GM18870 (cell line): Measurements from ENCODE around the gene ESRRA.

ENCODE experiments used
- ATAC-seq: cut with Tn5 transposase; IDR thresholded peaks from one replicate; pipeline ENCODE4 v1.9.1; 2021; ENCODE audit warnings: moderate library complexity; ENCODE audit not compliant: unreplicated experiment

Gene ESRRA

DNA sequence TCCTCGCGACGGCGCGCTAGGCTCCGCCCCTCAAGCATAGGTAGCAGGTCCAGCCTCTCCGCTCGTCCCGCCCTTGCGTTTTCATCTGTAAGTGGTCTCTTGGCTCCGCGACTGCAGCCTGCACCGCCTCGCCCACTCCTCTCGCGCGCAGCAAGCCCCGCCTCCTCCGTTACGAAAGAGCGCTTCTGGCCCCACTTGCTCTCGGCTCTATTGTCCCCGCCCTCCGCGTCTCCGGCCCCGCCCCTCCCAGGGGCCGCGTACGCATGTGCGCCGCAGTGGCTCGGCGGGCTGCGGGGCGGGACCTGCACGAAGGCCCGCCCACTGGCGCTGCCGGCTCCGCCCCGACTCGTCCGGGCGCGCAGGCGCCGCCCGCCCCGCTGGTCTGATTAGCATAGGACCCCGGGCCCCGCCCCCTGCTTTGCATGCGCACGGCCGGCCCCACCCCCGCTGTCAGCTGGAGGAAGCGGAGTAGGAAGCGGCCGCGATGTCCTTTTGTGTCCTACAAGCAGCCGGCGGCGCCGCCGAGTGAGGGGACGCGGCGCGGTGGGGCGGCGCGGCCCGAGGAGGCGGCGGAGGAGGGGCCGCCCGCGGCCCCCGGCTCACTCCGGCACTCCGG is at the start of gene ESRRA:
ESRRA (plus strand) TSS at position 450 of the 616 bp plus-strand sequence. CDS start 1,656 bp downstream, outside the sequence.
- ATAC-seq: peak; percentile 69

DNA sequence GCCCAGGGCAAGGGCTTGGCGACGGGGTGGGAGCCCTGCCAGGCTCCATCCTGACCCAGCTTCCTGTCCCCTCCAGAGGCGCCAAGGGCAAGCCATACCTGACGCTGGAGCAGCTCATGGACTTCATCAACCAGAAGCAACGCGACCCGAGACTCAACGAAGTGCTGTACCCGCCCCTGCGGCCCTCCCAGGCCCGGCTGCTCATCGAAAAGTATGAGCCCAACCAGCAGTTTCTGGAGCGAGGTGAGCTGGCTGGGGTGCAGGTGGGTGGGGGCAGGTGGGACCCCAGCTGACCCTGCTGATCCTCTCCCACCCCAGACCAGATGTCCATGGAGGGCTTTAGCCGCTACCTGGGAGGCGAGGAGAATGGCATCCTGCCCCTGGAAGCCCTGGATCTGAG is 49.0 kb upstream of the ESRRA start:
- no peak for ATAC-seq

DNA sequence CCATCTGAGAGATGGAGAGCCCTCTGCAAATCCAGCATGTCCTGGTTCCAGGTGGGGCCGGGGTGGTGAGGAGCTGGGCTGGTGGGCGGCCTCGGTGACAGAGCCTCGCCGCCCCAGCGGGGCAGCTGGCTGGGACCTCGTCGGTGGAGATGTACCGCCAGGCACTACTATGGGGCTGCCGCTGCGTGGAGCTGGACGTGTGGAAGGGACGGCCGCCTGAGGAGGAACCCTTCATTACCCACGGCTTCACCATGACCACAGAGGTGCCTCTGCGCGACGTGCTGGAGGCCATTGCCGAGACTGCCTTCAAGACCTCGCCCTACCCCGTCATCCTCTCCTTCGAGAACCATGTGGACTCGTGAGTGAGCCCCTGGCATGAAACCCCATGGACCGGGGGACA is 47.0 kb upstream of the ESRRA start:
- ATAC-seq: no peak

DNA sequence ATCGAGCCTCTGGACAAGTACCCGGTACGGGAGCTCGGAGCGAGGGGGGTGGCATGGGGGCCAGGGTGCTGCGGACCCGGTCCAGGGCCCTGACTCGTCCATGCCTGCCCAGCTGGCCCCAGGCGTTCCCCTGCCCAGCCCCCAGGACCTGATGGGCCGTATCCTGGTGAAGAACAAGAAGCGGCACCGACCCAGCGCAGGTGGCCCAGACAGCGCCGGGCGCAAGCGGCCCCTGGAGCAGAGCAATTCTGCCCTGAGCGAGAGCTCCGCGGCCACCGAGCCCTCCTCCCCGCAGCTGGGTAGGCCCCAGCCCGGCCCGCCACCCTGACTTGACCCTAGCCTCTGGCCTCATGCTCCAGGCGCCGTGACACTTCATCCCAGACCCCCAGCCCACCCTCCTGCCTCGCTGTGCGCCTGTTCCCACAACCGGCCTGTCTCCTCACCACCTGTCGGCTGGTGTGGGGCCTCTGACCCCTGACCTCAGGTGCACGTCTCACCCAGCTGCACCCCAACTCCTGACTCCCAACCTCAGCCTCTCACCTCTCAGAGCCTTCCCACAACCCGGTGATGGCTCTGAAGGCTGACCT is 46.3 kb upstream of the ESRRA start:
- ATAC-seq: no peak

DNA sequence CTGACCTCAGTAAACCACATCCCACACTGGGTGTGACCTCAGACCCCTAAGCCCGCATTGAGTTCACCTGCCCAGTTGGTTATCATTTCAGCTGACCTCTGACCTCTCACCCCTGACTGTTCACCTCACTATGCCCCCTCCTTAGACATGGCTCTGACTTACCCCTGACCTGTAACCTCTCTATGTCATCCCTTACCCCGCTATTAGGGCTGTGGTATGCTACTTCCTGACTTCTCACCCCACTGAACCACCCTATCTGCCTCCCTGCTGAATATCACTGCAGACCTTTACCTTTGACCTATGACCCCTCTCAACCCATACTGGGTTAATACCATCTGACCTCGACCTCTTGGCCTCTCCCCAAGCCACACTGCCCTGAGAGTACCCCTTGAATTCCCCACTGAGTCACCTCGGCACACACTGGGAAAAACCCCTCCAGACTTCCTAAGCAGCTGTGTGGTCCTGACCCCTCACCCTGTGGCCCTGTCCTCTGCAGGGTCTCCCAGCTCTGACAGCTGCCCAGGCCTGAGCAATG is 45.7 kb upstream of the ESRRA start:
- no peak for ATAC-seq

DNA sequence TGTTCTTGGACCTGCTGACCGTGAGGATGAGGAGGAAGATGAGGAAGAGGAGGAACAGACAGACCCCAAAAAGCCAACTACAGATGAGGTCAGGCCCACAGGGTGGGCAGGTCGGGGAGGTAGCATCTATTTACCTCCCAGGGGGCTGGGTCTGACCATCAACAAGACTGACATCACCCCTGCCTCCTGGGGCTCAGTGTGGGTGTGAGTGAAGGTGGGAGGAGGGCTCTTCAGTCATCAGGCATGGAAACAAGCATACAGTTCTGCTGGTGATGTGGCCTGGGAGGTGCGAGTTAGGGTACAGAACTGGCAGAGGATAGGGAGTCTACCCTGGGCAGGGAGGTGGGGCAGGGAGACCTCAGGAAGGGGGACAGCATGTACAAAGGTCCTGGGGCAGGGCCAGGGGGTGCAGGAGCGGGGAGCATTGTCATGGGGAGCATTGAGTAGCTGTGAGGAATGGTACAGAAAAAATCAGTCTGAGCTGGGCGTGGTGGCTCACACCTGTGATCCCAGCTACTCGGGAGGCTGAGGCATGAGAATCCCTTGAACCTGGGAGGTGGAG is 45.1 kb upstream of the ESRRA start:
- no peak for ATAC-seq

DNA sequence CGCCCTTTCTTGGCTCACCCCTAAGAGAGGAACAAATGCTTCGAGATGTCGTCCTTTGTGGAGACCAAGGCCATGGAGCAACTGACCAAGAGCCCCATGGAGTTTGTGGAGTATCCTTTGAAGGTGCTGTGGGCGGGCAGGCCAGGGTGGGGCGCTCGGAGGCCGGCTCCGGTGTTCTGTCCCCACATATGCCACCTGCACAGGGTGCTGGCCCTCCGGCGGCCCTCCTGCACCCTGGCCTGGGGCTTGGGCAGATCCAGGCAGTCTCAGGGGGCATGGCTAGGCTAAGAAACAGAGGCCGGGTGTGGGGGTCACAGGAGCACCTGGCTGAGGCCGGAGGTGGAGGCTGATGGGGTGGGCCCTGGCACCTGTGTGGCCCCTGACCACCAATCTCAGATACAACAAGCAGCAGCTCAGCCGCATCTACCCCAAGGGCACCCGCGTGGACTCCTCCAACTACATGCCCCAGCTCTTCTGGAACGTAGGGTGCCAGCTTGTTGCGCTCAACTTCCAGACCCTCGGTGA is 43.7 kb upstream of the ESRRA start:
- ATAC-seq: no peak

DNA sequence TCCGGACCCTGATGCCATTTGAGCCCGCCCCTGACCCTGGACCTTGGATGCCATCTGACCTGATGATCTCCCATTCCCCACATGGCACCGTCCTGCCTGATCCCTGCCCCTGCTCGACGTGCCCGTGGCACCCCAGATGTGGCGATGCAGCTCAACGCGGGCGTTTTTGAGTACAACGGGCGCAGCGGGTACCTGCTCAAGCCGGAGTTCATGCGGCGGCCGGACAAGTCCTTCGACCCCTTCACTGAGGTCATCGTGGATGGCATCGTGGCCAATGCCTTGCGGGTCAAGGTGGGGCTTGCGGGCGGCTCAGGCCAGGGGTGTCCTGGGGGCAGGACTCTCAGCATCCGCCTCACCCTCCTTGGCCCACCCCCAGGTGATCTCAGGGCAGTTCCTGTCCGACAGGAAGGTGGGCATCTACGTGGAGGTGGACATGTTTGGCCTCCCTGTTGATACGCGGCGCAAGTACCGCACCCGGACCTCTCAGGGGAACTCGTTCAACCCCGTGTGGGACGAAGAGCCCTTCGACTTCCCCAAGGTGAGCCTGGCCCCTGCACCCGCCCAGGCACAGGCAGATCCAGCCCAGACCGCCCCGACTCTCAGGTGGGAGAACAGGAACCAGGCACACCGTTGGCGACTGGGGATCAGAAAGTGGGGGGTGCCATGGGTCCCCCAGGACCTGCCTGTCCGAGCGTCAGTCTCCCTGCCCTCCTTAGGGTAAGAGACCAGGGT is 42.9 kb upstream of the ESRRA start:
- ATAC-seq: no peak

DNA sequence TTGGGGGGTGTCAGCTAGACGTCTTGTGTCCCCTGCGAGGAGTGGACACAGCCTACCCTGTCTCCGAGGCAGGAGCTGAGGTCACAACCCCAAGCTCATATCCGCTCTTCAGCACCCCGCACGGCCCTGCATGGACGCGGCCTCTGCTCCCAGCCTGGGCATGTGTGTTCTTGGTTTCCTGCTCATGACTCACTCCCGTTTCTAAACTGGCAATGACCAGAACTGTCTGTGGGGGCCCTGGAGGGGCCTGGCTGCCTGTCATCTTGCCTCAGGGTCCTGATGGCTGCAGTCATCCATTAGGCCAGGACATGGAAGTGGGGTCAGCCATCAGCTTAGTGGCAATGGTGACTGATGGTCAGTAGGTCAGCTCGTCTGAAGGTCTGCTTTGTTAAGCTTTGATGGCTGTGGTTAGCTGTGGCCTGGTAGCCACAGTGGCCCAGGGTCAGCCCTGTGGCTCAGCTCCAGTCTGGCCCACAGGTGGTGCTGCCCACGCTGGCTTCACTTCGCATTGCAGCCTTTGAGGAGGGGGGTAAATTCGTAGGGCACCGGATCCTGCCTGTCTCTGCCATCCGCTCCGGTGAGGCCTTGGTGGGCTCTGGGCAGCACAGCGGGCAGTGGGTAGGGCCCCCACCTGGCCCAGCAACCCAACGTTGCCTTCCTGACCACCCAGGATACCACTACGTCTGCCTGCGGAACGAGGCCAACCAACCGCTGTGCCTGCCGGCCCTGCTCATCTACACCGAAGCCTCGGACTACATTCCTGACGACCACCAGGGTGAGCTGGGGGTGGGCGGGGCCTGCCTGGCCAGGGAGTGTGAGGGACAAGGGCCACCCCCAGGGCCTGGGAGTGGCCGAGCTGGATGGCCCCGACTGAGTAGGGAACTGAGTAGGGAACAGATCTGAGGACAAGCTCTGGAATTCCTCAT is 42.0 kb upstream of the ESRRA start:
- no peak for ATAC-seq

DNA sequence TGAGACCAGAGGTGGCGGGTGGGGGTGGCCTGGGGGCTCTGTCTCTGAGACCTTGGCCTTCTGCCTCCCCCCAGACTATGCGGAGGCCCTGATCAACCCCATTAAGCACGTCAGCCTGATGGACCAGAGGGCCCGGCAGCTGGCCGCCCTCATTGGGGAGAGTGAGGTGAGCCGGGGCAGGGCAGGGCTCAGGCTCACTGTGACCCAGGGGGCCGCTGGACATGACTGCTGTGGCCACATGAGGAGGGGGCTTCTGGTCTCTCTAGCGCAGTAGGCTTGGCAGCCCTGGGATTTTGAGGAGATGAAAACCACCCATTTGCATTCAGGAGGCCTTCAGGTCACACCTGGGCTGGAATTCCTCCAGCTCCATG is 41.4 kb upstream of the ESRRA start:
- no peak for ATAC-seq

DNA sequence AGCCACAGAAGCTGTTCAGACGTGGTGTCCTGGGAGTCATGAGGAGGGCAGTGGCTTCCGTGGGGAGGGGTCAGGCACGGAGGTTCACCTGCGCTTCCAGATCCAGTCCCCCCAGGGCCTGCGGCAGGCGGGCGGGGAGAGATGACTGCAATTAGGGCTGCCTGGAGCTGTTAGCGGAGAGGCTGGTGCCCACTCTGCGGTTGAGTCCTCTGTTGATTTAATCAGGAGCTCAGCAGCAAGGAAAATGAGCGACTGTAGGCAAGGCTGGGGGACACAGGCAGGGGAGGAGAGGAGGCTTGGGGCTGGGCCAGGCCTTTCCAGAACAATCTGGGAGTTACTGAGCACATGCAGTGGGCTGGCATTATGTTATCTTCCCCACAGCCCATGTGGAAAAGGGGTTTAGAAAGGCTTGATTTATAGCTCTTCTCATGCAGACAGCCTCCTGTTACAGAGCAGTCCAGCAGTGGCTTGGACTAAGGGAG is 40.9 kb upstream of the ESRRA start:
- no peak for ATAC-seq

DNA sequence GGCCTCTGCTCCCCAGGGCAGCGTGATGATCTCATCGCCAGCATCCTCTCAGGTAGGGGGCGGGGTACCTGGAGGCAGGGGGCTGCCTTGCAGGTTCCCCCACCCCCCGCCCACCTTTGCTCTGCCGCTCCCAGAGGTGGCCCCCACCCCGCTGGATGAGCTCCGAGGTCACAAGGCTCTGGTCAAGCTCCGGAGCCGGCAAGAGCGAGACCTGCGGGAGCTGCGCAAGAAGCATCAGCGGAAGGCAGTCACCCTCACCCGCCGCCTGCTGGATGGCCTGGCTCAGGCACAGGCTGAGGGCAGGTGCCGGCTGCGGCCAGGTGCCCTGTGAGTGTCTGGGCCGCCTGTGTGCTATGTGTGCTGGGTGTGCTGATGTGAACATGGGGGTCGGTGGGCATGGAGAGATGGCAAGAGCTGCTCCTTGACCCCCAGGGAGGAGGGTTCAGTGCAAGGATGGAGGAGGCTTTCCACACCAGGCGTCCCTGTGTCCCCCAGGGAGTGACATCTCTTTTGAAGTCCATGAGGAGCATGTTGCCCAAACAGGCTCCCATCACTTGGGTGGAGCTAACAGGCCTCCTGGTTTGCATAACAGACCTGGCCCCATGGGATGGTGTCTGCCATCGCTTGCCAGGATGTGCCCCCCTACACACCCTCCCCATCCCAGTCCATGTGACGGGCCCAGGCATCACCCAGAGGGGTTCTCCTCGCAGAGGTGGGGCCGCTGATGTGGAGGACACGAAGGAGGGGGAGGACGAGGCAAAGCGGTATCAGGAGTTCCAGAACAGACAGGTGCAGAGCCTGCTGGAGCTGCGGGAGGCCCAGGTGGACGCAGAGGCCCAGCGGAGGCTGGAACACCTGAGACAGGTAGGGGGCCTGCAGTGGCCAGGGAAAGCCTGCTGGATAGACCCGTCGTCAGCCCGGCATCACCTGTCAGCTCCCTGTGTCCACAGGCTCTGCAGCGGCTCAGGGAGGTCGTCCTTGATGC is 39.9 kb upstream of the ESRRA start:
- ATAC-seq: no peak

DNA sequence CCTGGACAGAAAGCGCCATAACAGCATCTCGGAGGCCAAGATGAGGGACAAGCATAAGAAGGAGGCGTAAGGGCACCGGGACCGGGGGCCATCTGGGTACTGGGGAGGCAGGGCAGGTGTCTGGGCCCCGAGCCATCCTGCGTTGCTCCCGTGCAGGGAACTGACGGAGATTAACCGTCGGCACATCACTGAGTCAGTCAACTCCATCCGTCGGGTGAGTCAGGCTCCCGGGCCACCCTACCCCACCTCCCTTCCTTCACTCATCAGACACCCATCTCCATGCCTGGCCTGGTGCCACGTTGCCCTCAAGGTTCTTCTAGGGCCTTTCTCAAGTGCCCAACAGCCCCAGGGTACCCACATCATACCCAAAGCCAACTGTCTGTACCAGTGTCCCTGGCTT is 39.0 kb upstream of the ESRRA start:
- ATAC-seq: no peak

DNA sequence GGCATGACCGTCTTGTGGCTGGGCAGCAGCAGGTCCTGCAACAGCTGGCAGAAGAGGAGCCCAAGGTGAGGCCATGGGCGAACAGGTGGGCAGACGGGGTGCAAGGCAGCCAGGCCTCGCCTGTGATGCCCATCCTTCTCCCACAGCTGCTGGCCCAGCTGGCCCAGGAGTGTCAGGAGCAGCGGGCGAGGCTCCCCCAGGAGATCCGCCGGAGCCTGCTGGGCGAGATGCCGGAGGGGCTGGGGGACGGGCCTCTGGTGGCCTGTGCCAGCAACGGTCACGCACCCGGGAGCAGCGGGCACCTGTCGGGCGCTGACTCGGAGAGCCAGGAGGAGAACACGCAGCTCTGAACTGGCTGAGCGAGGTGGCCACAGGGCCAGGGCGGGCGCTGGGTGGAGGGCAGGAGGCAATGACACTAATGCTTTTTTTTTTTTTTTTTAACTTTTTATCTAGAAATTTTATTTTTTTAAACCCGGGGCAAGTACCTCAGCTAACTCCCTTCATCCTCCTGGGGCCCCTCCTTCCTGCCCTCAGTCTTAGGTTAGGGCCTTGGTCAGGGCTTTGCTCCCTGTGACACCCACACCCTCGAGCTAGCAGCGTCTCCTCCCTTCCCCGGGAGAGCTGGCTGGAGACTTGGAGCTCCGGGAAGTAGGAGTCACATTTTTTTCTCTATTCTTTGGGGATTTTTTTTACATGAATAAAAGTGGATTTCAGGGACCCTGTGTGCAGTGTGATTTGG is 37.9 kb upstream of the ESRRA start:
- ATAC-seq: no peak

DNA sequence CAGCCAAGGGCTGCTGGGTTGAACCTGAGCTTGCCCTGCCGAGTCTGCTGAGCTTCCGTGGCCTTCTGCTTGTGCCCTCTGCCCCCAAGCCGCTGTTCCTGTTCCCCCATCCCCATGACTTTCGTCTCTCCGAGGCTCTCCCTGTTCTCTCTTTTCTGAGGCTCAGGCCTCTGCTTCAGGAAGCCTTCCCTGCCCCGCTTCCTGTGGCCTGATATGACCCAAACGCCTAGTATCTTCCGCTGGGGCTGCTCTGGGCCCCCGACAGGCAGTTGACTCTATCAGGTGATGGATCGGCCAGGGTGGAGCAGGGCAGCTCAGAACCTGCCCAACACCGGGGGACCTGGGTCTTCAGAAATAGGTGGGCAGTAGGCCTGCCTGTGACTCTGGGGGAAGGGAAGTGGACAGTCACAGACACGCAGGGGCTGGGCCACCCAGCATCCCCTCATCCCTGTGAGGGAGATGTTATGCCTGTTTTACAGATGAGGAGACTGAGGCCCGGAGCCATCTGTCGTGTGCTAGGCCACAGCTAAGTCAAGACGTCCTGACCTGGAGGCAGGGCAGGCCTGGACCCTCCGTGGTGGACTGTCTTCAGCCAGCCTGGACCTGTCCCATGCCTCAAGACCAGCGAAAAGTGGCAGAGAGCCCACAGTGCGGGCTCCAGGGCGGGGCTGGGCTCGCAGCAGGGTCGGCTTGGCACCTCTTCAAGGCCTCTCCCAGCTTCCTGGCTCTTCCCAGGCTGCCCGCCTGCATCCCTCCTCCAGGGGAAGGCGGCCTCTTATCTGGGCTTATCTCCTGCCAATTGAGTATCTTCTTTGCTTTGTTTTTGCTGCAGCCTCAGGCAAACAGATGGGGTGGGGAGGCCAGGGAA is 37.1 kb upstream of the ESRRA start:
- ATAC-seq: no peak

DNA sequence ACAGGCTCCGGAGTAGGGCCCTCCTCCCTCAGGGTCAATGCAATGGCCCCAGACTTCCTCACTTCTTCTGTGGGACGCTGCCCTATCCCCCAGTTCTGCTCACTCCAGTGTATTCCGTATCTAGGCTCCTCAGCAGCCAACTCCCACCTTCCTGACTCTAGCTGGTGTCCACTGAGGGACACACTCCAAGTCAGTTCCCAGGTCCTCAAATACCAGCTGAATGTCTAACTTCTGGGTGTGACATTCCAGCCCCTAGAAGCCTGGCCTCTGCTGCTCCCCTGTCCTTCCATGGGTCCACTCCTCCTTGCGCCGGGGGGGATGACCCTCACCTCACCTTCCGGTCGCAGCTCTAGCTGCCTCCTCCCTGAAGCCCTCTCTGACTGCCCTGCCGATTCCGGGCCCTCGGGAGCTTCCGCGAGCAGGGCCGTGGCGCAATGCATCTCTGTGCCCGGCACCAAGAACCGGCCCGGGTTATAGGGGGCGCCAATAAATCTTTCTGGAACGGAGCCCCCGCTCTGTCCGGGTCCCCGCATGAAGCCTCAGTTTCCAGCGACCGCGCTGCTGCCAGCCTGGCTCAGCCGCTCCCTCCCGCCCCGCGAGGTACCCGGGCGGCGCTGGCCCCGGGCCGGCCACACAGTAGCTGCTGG is 36.3 kb upstream of the ESRRA start:
- ATAC-seq: peak; percentile 1
